CD4-positive, CD25-positive, alpha-beta regulatory T cell (primary cell): ENCODE measurements around the gene CFAP77. TPM values are rescaled to one million over a fixed set of nuclear protein-coding genes. Genes with fewer than 3 reads are reported as not detected.

ENCODE experiments used
- ATAC-seq, 2 donors: fragments of 150-1000 bp; cut with Tn5 transposase; one replicate each; pipeline ENCODE4 v1.10.0; 2021; ENCODE audit warnings: low read depth in 2 of 2, moderate number of reproducible peaks in 2 of 2, moderate library complexity in 1 of 2
- DNase-seq, 3 donors: peaks; one replicate each; pipeline versions ENCODE4 v3.0.0 to v3.0.0-alpha.2; 2012 to 2022; ENCODE audit warnings: mixed read lengths in 1 of 3
- H3K27ac ChIP-seq: one replicate; pipeline ENCODE4 v1.7.0; 2013; ENCODE audit warnings: mild to moderate bottlenecking, low read length; ENCODE audit not compliant: insufficient read depth, poor library complexity, severe bottlenecking
- H3K27me3 ChIP-seq: one replicate; pipeline ENCODE4 v1.7.0; 2013; ENCODE audit warnings: low read length; ENCODE audit not compliant: control insufficient read depth, insufficient read depth
- H3K36me3 ChIP-seq: one replicate; pipeline ENCODE4 v1.7.0; 2013; ENCODE audit warnings: mild to moderate bottlenecking, low read length, moderate library complexity; ENCODE audit not compliant: control insufficient read depth, insufficient read depth
- H3K4me1 ChIP-seq: 2 replicates; pipeline ENCODE4 v1.7.0; 2013; ENCODE audit warnings: mild to moderate bottlenecking, low read length; ENCODE audit not compliant: insufficient read depth, control insufficient read depth, poor library complexity, severe bottlenecking
- H3K4me3 ChIP-seq: one replicate; pipeline ENCODE4 v1.7.0; 2013; ENCODE audit warnings: low read depth, mild to moderate bottlenecking, low read length, moderate library complexity
- H3K9me3 ChIP-seq, 2 experiments: 1 replicate in 1 of 2; 2 replicates in 1 of 2; pipeline ENCODE4 v1.7.0; 2013; ENCODE audit warnings: low read length in 2 of 2, mild to moderate bottlenecking in 1 of 2, moderate library complexity in 1 of 2; ENCODE audit not compliant: control insufficient read depth in 2 of 2
- H3K27ac Mint-ChIP-seq, 3 donors: one replicate each; pipeline ENCODE4 v1.8.0; 2020 to 2022; ENCODE audit warnings: mild to moderate bottlenecking in 3 of 3, mixed read lengths in 3 of 3, moderate library complexity in 2 of 3
- H3K27me3 Mint-ChIP-seq: one replicate; pipeline ENCODE4 v1.8.0; 2022; ENCODE audit warnings: mild to moderate bottlenecking, mixed read lengths
- H3K36me3 Mint-ChIP-seq: one replicate; pipeline ENCODE4 v1.8.0; 2020; ENCODE audit warnings: mixed read lengths
- H3K4me1 Mint-ChIP-seq, 4 donors: one replicate each; pipeline ENCODE4 v1.8.0; 2020 to 2022; ENCODE audit warnings: mixed read lengths in 4 of 4, mild to moderate bottlenecking in 1 of 4
- H3K4me3 Mint-ChIP-seq, 4 donors: one replicate each; pipeline ENCODE4 v1.8.0; 2020 to 2022; ENCODE audit warnings: mild to moderate bottlenecking in 4 of 4, mixed read lengths in 4 of 4, moderate library complexity in 3 of 4
- H3K9me3 Mint-ChIP-seq, 7 donors: one replicate each; pipeline ENCODE4 v1.8.0; 2020 to 2022; ENCODE audit warnings: mixed read lengths in 7 of 7, mild to moderate bottlenecking in 3 of 7, moderate library complexity in 2 of 7
- polyA plus RNA-seq, 4 donors: library from polyadenylated mRNA; unstranded; fragments of 300-500 nt; fragmentation: Illumina TruSeq; gene quantifications; one replicate each; pipeline ENCODE4 v1.2.3, GENCODE V29; 2021
- total RNA-seq: library from RNA; stranded (reverse); gene quantifications from one replicate; pipeline ENCODE4 v1.2.3, GENCODE V29; 2022

The CFAP77 gene
- total and polyA plus RNA-seq, 5 donors from 2014 or later, result not detected

DNA sequence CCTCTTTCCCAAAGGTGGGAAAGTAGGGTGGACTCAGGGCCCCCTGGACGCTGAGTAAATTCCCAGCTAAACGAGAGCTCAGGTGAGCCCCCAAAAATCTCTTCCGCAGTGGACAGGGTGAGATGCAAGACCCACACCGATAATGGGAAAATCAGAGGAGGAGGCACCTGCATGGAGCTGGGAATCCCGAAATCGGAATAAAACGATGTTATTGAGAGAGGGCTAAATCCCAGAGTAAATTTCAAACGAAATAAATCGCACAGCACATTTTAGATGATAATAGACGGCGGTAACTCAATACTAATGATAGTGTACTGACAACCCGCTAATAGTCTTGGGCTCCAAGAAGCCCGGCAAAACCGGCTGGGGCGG lies 169.4 kb downstream of the CFAP77 start:
- Histone ChIP-seq H3K9me3 (peaks cover 0 to 2% of the 10 kb centered on the region in 2 experiments), H3K27ac (no peak overlapping the region), H3K4me3 (no peak overlapping the region), H3K4me1 (peaks cover 11% of the 10 kb centered on the region), H3K36me3 (no peaks in the 10 kb centered on the region), H3K27me3 (peaks cover 37% of the 10 kb centered on the region)
- peaks cover 8% of the 10 kb centered on the region for H3K36me3 Mint-ChIP-seq
- H3K27me3 Mint-ChIP-seq, result peaks cover 84% of the 10 kb centered on the region
- peaks cover 0 to 13% (median 5%) of the 10 kb centered on the region in 4 donors for H3K4me1 Mint-ChIP-seq
- no peak overlapping the region for H3K4me3 Mint-ChIP-seq
- H3K9me3 Mint-ChIP-seq, result peaks cover 0 to 15% (median 0%) of the 10 kb centered on the region in 7 donors
- no peak overlapping the region for H3K27ac Mint-ChIP-seq
- DNase-seq (no peak), ATAC-seq (no peak)

DNA sequence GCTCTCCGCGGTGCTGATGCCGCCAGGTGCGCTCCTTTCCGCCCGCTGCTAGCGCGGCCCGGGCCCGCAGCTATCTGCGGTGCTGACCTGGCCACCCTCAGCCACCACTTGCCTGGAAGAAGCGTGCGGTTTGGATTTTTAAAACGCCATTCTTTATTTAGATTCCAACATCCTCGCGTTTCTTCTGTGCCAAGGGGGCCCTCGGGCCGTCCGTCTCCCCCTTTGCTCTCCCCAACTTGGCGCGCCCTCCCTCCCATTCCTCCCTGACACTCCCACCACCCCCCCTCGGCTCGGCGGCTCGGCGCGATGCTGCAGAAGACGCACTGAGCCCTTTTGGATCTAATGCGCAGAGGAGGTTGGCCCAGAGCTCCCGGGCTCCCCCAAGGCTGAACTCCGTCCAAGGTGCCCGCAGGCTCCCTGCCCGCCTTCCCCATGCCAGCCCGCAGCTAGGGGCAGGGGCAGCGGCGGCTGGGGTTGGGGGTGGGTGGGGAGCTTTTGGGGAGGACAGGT lies 172.3 kb downstream of the CFAP77 start, which contains the start of gene BARHL1:
TSS of gene BARHL1 (plus strand) at position 331 of the 510 bp plus-strand sequence. CDS start 192 bp downstream, outside the sequence.
- Histone ChIP-seq H3K27ac (no peak within 1 kb of the TSS), H3K36me3 (no peaks in the 10 kb centered on the region), H3K9me3 (peaks cover 0 to 2% of the 10 kb centered on the region in 2 experiments), H3K27me3 (peaks cover 42% of the 10 kb centered on the region), H3K4me1 (peaks cover 11% of the 10 kb centered on the region), H3K4me3 (peak within 1 kb of the TSS; percentile 18)
- Mint-ChIP-seq H3K27ac (peak within 1 kb of the TSS in 1 of 3 donors; percentile 93), H3K27me3 (peaks cover 85% of the 10 kb centered on the region), H3K36me3 (no peaks in the 10 kb centered on the region), H3K4me1 (peaks cover 0 to 12% (median 7%) of the 10 kb centered on the region in 4 donors), H3K4me3 (peak within 1 kb of the TSS in 3 of 4 donors; percentile 71 to 80 (median 80)), H3K9me3 (peaks cover 0 to 12% (median 0%) of the 10 kb centered on the region in 7 donors)
- DNase-seq (no peak), ATAC-seq (no peak)

DNA sequence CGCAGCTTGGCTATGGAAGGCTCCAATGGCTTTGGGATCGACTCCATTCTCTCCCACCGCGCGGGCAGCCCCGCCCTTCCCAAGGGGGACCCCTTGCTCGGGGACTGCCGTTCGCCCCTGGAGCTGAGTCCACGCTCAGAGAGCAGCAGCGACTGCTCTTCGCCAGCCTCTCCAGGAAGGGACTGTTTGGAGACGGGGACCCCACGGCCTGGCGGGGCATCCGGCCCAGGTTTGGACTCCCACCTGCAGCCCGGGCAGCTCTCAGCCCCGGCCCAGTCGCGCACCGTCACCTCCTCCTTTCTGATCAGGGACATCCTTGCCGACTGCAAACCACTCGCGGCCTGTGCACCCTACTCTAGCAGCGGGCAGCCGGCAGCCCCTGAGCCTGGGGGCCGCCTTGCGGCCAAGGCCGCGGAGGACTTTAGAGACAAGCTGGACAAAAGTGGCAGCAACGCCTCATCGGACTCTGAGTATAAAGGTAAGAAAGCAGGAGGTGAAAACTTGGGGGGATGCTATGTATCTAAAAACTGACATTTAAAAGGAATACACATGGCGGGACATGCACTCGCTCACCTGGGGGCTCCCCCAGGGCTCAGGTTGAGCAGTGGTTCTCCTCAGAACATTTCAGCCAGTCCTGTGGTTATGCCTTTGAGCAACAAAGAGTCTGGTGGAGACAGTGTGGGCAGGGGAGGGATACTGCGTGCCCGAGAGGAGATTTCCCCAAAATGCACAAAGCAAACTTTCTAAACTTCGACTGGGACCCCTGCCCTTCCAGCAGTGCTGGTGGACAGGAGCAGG lies 173.0 kb downstream of the CFAP77 start:
- peaks cover 0 to 12% (median 0%) of the 10 kb centered on the region in 7 donors for H3K9me3 Mint-ChIP-seq
- no peak overlapping the region for H3K27ac Mint-ChIP-seq
- ATAC-seq (no peak), DNase-seq (no peak)
- Histone ChIP-seq H3K4me1 (peaks cover 11% of the 10 kb centered on the region), H3K27ac (no peak overlapping the region), H3K27me3 (peaks cover 36% of the 10 kb centered on the region), H3K9me3 (peaks cover 0 to 2% of the 10 kb centered on the region in 2 experiments), H3K36me3 (no peaks in the 10 kb centered on the region), H3K4me3 (no peak overlapping the region)
- no peaks in the 10 kb centered on the region for H3K36me3 Mint-ChIP-seq
- H3K4me3 Mint-ChIP-seq, result no peak overlapping the region
- H3K27me3 Mint-ChIP-seq, result peaks cover 85% of the 10 kb centered on the region
- peaks cover 0 to 13% (median 7%) of the 10 kb centered on the region in 4 donors for H3K4me1 Mint-ChIP-seq

DNA sequence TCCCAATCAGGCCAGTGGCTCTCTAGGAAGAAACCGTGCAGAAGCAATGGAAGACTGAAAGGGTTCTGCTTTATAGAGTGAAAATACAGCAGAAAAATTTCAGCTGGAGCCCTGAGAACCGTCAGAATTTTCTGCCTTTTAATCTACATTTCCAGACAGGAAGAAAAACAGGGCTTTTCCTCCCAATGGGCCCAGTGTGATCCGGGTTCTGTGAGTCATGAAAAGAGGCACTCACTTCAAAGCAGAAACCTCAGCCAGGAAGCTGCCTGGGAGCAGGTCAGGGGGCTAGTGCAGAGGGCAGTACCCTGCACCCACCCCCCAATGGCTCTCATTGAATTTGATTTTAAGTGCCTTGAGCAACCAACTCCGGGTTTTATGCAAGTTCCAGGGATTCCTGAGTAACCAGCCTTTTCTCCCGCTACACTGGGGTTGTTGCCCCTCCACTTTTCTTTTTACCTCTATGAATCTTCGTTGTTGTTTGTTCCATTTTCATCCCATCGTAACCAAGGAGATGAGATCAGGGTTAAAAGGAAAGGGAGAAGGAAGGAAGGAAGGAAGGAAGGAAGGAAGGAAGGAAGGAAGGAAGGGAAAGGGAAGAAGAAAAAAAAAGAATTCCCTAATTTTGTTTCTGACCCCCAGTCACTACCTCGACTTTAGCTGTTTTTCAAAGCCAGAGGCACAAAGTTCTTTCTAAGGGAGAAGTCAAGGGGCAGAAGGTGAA lies 173.7 kb downstream of the CFAP77 start:
- Mint-ChIP-seq H3K9me3 (peaks cover 0 to 9% (median 0%) of the 10 kb centered on the region in 7 donors), H3K4me3 (no peak overlapping the region), H3K4me1 (peaks cover 0 to 17% (median 8%) of the 10 kb centered on the region in 4 donors), H3K27ac (no peak overlapping the region), H3K36me3 (no peaks in the 10 kb centered on the region), H3K27me3 (peaks cover 85% of the 10 kb centered on the region)
- no peak for ATAC-seq
- Histone ChIP-seq H3K4me1 (peaks cover 11% of the 10 kb centered on the region), H3K27ac (no peak overlapping the region), H3K36me3 (no peaks in the 10 kb centered on the region), H3K4me3 (no peak overlapping the region), H3K9me3 (peaks cover 0 to 2% of the 10 kb centered on the region in 2 experiments), H3K27me3 (peaks cover 28% of the 10 kb centered on the region)
- no peak for DNase-seq

DNA sequence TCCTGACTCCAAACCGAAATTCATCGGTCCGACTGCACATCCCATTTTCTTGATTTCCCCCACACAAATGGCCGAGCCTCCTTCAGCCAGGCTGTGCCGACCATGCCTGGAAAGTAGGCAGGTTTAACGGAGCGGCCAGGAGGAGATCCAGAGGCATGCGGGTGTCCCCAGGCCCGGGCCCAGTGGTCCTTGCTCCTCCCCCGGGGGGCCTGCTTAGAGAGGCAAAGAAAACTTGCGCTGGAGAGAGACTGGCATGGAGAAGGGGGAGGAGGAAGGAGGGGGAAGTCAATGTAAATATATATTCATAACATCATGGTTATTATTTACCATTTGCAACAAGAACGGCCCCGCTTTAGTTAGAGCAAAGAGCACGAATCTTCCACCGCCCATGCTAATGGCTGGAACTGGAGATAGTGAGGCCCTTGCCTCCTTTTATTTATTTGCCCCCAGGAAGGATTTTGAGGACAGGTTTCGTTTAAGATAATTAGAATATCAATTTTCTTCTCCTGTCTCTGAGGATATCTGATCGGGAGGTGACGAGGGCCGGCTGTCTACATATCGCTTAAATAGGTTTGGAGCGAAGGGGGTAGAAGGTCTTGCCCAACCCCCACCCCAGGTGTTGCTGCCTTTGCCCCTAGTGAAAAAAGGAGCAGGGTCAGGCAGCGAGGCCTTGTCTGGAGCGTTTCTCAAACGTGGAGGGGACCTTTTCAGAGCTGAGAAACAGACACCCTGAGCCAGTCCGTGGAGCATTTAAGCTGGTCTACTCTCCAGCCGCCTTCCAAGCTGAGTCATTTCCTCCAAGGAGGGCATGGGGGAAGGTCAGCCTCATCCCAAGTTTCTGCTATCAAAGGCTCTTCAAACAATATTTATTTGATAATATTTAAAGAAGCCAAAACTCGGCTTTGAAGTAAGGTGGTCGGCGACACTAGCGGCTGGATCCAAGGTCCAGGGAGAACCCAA lies 174.9 kb downstream of the CFAP77 start:
- Mint-ChIP-seq H3K27me3 (peaks cover 83% of the 10 kb centered on the region), H3K27ac (no peak overlapping the region)

GRCh38 chr9:132585954-132586829 lies 176.2 kb downstream of the CFAP77 start:
- peak overlapping the region in 1 of 4 donors; percentile 17 for H3K4me3 Mint-ChIP-seq
- no peak overlapping the region for H3K27ac Mint-ChIP-seq
- ATAC-seq (no peak), DNase-seq (no peak)
- H3K4me1 Mint-ChIP-seq, result peaks cover 0 to 15% (median 7%) of the 10 kb centered on the region in 4 donors
- Histone ChIP-seq H3K36me3 (no peaks in the 10 kb centered on the region), H3K9me3 (no peaks in the 10 kb centered on the region), H3K27ac (no peak overlapping the region), H3K4me1 (peaks cover 12% of the 10 kb centered on the region), H3K27me3 (peaks cover 22% of the 10 kb centered on the region), H3K4me3 (no peak overlapping the region)
- H3K9me3 Mint-ChIP-seq, result peaks cover 0 to 7% (median 0%) of the 10 kb centered on the region in 7 donors
- H3K27me3 Mint-ChIP-seq, result peaks cover 79% of the 10 kb centered on the region
- H3K36me3 Mint-ChIP-seq, result no peaks in the 10 kb centered on the region

More for the DNA sequence above, 174.9 kb downstream of the CFAP77 start:
- ATAC-seq (no peak), DNase-seq (no peak)
- H3K4me3 Mint-ChIP-seq, result no peak overlapping the region
- Histone ChIP-seq H3K4me1 (peaks cover 11% of the 10 kb centered on the region), H3K27ac (no peak overlapping the region), H3K36me3 (no peaks in the 10 kb centered on the region), H3K4me3 (no peak overlapping the region), H3K9me3 (no peaks in the 10 kb centered on the region), H3K27me3 (peaks cover 22% of the 10 kb centered on the region)
- peaks cover 0 to 9% (median 0%) of the 10 kb centered on the region in 7 donors for H3K9me3 Mint-ChIP-seq
- H3K36me3 Mint-ChIP-seq, result no peaks in the 10 kb centered on the region
- peaks cover 0 to 17% (median 8%) of the 10 kb centered on the region in 4 donors for H3K4me1 Mint-ChIP-seq
